GM12873 (cell line): ENCODE results near the gene UPF2.

ENCODE experiments used
- CTCF ChIP-seq: IDR thresholded peaks from 2 replicates; pipeline ENCODE4 v1.5.1; 2012; ENCODE audit warnings: low read depth, mild to moderate bottlenecking, moderate library complexity, low read length, control low read depth; ENCODE audit not compliant: insufficient read depth; ENCODE audit errors: missing control alignments

The UPF2 gene

DNA sequence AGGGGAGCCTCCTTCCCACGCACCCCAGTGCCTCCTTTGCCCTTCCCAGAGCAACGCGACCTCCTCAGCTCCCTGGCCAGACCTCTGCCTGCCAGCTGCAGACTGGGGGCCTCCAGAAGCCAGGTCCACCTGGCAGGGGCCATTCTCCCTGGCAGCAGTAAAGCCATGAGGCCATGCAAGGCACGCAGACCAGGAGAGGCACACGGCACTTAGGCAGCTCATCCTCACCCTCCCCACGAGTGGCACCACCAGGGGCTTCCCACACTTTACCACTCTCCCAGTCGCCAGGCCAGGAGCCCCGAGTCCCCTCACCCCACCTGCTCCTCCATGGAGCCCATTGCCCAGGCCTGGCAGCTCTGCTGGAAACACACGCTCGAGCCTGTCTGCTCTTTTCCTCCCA is 134.1 kb downstream of the UPF2 start:
- TF ChIP-seq CTCF: no peak

DNA sequence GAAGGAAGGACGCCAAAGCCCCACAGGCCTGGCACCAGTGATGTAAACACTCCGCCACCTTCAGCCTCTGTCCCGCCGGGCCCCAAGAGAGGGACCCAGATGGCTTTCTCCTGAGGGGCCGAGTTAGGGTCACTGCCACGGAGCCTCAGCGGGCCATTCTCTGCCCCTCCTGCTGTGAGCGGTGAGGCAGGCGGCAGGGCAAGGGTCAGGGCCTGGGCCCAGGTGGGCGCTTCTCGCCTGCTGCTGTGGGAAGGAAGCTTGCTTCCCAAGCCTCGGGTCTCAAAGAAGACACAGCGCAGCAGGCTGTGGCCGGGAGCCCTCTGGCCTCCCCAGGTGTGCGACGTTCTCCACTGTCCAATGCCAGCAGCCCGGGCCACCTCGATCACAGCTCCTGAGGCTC is 134.7 kb downstream of the UPF2 start:
- no peak for TF ChIP-seq CTCF

- no peak for TF ChIP-seq CTCF
Measured at GRCh38 chr10:11906714-11907113, 135.9 kb downstream of the UPF2 start.

DNA sequence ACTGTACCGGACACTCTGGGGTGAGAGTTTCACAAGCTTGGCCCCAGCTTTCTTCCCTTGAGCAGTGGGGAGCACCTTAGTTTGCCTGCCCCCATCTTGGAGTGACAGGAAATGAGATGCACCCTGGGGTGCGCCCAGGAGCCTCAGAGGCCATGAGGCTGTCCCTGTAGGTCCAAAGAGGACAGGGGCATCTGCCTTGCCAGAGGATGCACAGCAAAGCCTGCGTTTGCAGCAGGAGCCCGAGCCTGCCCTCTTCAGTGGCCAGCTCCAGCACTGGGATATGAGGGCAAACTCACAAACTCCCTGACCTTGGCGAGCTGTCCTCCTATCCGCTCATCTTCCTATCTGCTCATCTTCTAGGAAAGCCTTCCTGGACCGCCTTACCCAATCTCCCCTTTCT is 140.0 kb downstream of the UPF2 start:
- TF ChIP-seq CTCF: no peak

DNA sequence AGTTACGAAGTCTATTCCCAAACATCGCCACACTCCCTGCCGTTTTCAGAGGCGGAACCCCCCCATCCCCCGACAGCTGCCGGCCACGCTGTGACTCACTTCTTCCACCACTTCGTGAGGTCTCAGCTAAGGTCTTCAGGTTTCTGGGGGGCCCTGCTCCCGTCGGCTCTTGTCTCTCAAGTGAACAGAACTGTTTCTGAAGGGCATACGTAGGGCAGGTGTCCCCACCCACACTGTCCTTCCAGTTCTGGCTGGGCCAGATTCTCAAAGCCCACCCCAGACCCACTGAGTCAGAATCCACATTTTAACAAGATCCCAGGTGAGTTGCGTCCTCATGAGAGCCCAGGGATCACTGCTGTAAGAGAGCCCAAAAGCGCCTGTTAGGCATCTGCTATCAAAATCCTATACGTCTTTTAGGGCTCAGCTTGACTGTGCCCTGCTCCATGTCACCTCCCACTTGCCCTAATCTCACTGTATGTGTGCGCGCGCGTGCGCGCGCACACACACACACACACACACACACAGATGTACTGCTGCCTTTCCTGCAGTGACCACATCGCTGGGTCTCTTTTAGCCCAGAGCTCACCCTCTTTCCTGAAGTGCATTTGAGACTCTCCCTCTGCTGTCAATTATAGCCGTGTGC is 140.7 kb downstream of the UPF2 start:
- no peak for TF ChIP-seq CTCF

DNA sequence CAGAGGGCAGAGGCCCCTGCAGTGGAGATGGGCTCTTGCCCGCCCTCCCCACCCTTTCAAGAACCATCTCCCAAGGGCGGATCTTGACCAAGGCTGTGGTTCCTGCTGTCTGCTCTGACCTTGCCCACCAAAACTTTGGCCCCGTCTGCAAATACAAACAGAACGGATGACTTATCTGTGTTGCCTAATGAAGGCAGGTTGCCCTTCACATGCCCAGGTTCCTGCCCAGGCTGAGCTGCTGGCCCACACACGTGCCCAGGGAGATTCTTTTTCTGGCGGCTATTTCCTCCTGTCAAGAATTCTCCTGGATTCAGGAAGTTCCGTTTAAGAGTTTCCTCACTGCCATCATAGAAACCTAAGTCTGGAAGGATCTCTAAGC is 141.2 kb downstream of the UPF2 start:
- no peak for TF ChIP-seq CTCF

DNA sequence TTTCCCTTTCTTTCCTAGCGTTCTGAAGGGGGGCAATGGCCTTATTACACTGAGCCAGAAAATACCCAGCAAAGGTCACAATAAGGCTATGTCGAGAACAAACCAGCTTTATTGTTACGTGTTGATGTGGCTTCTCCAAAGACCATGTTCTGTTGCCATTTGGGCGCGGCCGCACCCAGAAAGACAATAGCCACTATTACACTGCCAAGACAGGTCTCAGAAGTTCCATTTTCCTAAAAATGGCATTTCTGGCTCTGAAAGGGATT is 141.6 kb downstream of the UPF2 start:
- TF ChIP-seq CTCF: no peak
